Stimulated activated CD8-positive, alpha-beta memory T cell treated with anti-CD3 and anti-CD28 coated beads, Interleukin-7, amount 100 ng/mL, for 1 hour (primary cell): ENCODE results near the gene TMCC1.
"Not testable (repeated sequence)": the region's sequence is repeated elsewhere in the genome, so short reads cannot be mapped to it uniquely, and the experiment has no call there.

Experiments used
- DNase-seq, 2 donors: peaks; one replicate each; pipeline ENCODE4 v3.0.0-alpha.2; 2020; ENCODE audit warnings: low read depth in 2 of 2

The TMCC1 gene

GRCh38 chr3:129836381-129837064 lies 57.0 kb downstream of the TMCC1 start:
- DNase-seq: no peak

GRCh38 chr3:129835198-129835597 lies 58.3 kb downstream of the TMCC1 start:
- DNase-seq: no peak

GRCh38 chr3:129834580-129834979 lies 58.9 kb downstream of the TMCC1 start:
- DNase-seq: no peak

GRCh38 chr3:129831942-129832341 lies 61.6 kb downstream of the TMCC1 start:
- not testable (repeated sequence) for DNase-seq

DNA sequence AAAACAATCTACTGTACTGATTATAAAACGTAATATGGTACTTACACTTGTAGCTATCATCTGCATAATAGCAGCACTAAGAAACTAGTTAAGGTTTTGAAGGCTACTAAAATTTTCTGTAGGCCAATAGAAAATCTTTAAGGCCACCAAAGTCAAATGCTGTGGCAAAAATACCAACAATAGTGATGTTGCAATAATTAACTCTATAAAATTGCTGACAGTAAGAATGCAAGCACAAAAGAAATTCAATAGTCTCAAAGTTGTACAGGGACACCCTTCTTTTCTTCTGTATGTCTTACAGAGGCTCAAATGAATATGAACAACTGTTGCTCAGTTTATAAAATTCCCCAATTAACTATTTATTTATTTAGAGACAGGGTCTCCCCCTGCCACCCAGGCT lies 62.0 kb downstream of the TMCC1 start:
- DNase-seq: no peak

GRCh38 chr3:129829640-129830039 lies 63.9 kb downstream of the TMCC1 start:
- DNase-seq: no peak

DNA sequence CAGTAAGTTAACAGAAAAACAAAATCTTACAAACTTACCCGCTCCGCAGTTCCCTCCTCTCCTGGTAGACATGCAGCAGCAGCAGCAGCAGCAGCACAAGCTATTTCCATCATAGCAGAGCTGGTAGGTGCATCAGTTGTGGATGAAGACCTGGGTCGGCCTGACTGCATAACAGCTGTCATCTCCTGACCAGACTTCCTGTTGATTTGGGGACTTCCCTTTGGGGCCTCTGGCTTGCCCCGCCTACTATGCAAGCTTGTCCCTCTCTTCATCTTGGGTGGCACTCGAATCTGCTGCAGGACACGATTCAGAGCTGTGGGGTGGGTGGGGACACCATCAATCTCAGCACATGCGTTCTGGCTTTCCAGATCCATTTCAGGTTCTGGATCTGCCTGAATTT lies 65.7 kb downstream of the TMCC1 start:
- DNase-seq: no peak

DNA sequence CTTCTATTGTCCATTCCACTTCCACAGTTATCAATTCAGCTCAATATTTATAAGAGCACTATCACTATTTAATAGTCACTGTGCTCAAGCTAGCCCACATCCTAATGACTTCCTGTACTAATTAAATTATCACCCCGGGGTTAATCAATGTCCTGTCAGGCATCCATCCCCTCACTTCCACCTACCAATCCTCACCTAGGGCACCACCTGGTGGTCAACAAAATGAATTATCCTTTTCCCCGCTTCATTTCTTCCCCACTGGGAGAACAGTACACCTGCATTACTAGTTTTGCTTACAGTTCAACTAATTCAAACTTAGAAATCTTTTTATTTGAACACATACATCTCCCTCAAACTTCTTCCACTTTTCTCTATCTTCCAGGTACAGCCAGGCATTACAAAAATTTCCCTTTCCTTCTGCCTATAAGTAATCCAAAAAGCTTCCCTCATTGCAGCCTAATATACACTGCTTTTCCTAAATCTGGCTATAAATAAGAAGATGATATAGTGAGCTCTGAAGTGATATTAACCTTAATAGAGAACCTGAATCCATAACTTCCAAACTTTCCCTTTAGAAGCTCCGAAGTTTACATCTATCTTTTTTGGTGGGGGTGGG lies 68.5 kb downstream of the TMCC1 start:
- no peak for DNase-seq

DNA sequence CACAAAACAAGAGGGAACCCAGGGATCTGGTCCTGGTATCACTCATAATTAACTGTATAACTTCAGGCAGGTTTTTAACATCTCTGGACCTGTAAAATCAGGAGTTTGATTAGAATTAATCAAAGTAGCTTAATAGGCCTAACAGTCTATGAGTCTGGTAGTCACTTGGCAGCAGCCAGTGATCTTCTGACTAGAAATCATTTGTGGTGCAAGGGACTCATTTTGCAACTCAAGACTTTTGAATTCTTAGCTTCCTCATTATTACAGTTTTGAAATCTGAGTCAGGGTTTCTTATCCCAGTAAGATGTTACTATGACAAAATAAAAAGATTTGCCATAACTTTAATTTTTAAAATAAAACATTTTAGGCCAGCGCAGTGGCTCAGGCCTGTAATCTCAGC lies 70.8 kb downstream of the TMCC1 start:
- no peak for DNase-seq

DNA sequence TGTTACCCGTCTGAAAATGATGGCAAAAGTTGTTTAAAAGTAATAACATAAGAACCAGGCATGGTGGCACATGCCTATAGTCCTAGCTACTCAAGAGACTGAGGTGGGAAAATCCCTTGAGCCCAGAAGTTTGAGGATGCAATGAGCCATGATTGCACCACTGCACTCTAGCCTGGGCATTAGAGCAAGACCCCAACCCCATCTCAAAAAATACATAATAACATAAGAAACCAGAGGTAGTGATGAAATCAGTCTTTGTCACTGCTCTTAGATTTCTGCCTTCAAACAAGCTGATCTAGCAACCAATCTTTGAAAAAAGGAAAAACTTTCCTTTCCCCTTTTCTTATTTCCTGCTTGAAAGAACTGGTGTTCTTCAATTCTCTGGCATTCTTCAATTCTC lies 71.3 kb downstream of the TMCC1 start:
- no peak for DNase-seq

DNA sequence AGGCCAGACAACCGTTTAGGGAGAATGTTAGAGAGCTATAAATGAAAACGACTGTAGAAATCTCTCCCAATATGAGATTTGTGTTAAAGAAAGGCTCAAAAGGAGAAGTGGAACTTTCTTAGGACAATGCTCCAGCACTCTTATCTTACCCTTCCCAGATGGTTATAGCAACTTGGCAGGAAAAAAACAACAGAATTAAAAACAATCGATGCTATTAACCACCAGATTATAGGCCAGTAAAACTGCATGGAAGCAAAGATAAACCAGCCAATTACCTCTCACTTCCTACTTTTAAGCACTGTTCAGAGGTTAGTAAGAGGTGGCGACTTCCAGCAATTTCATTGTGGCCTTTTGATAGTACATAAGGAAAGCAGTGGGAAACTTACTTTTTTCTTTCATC lies 72.9 kb downstream of the TMCC1 start:
- DNase-seq: no peak

DNA sequence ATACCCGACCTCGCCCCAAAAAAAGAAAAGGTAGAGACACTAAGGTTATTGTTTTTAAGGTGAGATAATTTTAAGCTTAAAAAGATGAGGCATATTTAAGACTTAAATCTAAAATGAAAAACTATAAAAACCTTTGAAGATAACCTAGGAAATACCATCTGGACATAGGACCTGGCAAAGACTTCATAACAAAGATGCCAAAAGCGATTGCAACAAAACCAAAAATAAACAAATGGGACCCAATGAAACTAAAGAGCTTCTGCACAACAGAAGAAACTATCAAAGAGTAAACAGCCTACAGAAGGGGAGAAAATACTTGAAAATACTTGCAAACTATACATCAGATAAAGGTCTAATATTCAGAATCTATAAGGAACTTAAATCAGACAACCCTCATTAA lies 80.9 kb downstream of the TMCC1 start:
- no peak for DNase-seq

- no peak for DNase-seq
Observed at GRCh38 chr3:129809297-129809696, 84.2 kb downstream of the TMCC1 start.

DNA sequence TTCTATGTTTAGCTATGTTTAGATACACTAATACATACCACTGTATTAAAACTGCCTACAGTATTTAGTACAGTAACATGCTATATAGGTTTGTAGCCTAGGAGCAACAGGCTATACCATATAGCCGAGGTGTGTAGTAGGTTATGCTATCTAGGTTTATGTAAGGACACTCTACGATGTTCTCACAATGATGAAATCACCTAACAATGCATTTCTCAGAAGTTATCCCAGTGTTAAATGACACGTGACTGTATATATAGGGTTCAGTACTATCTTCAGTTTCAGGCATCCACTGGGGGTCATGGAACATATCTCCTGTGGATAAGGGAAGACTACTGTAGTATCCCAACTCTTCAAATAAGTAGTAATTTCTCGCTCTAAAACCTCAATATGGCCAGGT lies 97.4 kb downstream of the TMCC1 start:
- no peak for DNase-seq

DNA sequence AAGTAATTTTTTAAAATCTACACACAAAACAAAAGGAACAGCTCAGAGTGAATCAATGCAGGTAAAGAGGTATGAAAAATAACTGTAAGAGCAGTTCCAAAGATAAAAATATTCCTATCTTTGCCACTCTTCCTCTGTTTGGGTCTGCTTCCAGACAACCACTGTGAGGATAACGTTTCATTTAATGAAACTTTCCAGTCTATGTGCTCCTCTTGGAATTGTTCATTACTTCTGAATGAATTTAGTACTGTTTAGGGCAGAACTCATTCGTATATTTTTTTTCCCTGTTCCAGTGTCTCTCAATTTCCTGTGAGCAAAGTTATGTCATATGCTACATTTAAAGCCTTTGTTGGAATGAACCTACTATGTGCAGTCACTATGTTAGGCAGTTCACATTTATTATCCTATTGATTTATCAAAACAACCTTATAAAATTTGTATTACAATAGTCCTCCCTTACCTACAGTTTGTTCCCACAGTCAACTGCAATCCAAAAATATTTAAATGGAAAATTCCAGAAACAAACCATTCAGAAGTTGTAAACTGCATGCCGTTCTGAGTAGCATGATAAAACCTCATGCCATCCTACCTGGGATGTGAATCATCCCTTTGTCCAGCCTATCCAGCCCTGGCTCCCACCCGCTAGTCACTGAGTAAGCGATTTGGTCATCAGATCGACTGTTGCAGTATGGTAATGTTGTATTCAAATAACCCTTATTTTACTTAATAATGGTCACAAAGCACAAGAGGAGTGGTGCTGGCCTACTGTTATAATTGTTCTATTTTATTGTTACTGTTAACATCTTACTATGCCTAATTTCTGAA lies 98.1 kb downstream of the TMCC1 start:
- DNase-seq: no peak

GRCh38 chr3:129794311-129795185 lies 99.0 kb downstream of the TMCC1 start:
- no peak for DNase-seq

GRCh38 chr3:129793942-129794310 lies 99.6 kb downstream of the TMCC1 start:
- DNase-seq: no peak

DNA sequence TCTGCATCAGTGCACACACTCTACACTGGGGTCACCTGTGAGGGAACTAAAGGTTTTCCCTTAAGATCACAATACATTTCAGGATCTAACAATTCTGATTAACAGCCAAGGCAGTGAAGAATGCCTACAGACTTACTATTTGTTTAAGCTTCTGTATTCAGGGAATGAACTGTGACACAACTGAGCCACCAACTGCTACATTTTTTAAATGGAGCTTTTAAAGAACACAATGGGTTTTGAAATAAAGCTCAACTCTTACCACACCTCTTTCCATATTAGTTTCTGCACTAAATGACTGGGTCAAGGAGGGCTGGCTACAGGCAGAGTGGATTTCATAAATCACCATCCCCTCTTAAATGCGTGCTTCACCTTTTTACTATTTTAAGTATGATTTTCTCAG lies 100.2 kb downstream of the TMCC1 start:
- DNase-seq: no peak

GRCh38 chr3:129783470-129783869 lies 110.0 kb downstream of the TMCC1 start:
- DNase-seq: no peak

- no peak for DNase-seq
Observed at GRCh38 chr3:129778871-129779270, 114.6 kb downstream of the TMCC1 start.

DNA sequence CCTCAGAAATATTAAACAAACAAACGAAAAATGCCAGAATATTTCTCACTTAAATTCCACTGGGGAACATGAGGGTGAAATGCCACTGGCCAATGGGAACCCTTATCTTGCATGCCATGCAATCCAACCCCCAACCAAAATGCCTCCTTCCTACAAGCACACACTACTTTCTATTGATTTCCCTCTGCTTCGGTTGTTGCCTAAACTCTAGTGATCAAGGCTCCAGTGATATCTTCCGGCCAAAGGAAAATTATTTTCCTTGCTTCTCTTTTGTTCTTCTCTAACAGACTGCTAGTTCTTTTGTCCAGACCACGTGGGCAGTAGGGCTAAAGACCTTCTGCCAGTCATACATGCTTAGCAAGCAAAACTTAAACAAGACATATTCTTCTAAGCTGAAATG lies 115.7 kb downstream of the TMCC1 start:
- no peak for DNase-seq

DNA sequence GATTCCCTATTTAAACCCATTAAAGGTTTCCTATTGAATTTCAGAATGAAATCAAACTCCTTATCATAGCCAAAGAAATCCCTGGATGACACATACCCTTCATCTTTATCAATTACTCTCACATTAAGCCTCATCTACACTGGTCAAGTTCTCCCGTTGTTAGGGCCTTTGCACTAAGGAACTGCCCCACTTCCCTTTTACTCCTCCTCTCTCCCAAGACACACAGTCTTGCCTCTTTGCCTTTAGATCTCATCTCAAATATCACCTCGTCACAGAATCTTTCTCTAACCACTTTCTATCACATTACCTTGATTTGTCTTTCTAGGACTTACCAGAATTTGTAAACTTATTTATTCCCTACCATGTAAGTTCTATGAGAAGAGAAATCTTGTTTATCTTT lies 117.6 kb downstream of the TMCC1 start:
- DNase-seq: no peak
